DOHH2 (cell line): ENCODE measurements around the gene TRIM58.

Experiments
- H3F3A ChIP-seq: fragments of 200-600 bp; sonication (generic), shearing (Covaris generic); 2 replicates; pipeline ENCODE4 v1.6.0; 2016; ENCODE audit warnings: antibody characterized with exemption, mild to moderate bottlenecking; ENCODE audit not compliant: control insufficient read depth, insufficient read depth
- H3K27ac ChIP-seq: fragments of 200-600 bp; sonication (generic); 2 replicates; pipeline ENCODE4 v1.5.1; 2014; ENCODE audit warnings: low read depth, mild to moderate bottlenecking, low read length, moderate library complexity
- H3K27me3 ChIP-seq: fragments of 200-600 bp; sonication (generic); 2 replicates; pipeline ENCODE4 v1.6.1; 2014; ENCODE audit warnings: mild to moderate bottlenecking, low read length, mixed read lengths; ENCODE audit not compliant: control insufficient read depth
- H3K36me3 ChIP-seq: fragments of 200-600 bp; sonication (generic); 2 replicates; pipeline ENCODE4 v1.6.1; 2014; ENCODE audit warnings: mild to moderate bottlenecking, low read length, moderate library complexity, mixed read lengths; ENCODE audit not compliant: control insufficient read depth
- H3K4me1 ChIP-seq: fragments of 200-600 bp; sonication (generic); 2 replicates; pipeline ENCODE4 v1.6.1; 2014; ENCODE audit warnings: mild to moderate bottlenecking, low read length, mixed read lengths; ENCODE audit not compliant: control insufficient read depth
- H3K4me2 ChIP-seq: fragments of 200-600 bp; sonication (generic); 2 replicates; pipeline ENCODE4 v1.6.0; 2014; ENCODE audit warnings: mild to moderate bottlenecking, low read length, moderate library complexity
- H3K4me3 ChIP-seq: fragments of 200-600 bp; sonication (generic); 2 replicates; pipeline ENCODE4 v1.5.1; 2014; ENCODE audit warnings: mild to moderate bottlenecking, low read length, mixed read lengths
- H3K79me2 ChIP-seq: fragments of 200-600 bp; sonication (generic); 2 replicates; pipeline ENCODE4 v1.6.1; 2014; ENCODE audit warnings: mild to moderate bottlenecking, low read length, mixed read lengths; ENCODE audit not compliant: control insufficient read depth
- H3K9me2 ChIP-seq: fragments of 200-600 bp; sonication (generic); replicated peaks from 2 replicates; pipeline ENCODE4 v1.6.1; 2014; ENCODE audit warnings: mild to moderate bottlenecking, low read length, mixed read lengths; ENCODE audit not compliant: control insufficient read depth
- H3K9me3 ChIP-seq: fragments of 200-600 bp; sonication (generic); 2 replicates; pipeline ENCODE4 v1.6.1; 2014; ENCODE audit warnings: antibody characterized with exemption, low read length, mixed read lengths; ENCODE audit not compliant: control insufficient read depth, insufficient read depth
- H4K20me1 ChIP-seq: fragments of 200-600 bp; sonication (generic); 2 replicates; pipeline ENCODE4 v1.6.0; 2014; ENCODE audit warnings: low read depth, mild to moderate bottlenecking, antibody characterized with exemption, low read length, moderate library complexity; ENCODE audit not compliant: control insufficient read depth, insufficient read depth
- CTCF ChIP-seq: fragments of 200-600 bp; sonication (generic); IDR thresholded peaks from one replicate; pipeline ENCODE4 v1.5.1; 2014; ENCODE audit warnings: antibody characterized with exemption, mild to moderate bottlenecking, low read depth, low read length; ENCODE audit not compliant: poor library complexity, severe bottlenecking
- EZH2phosphoT487 ChIP-seq: fragments of 200-600 bp; sonication (generic); IDR thresholded peaks from 2 replicates; pipeline ENCODE4 v1.6.1; 2017; ENCODE audit warnings: borderline replicate concordance, mild to moderate bottlenecking, antibody characterized with exemption, low read length, moderate library complexity, mixed read lengths

TRIM58 gene

GRCh38 chr1:247862756-247863155 is 5.8 kb downstream of the TRIM58 start:
- Histone ChIP-seq H3K27me3 (no peaks in the 10 kb centered on the region), H3K4me3 (no peak overlapping the region), H3K36me3 (no peaks in the 10 kb centered on the region), H3K4me2 (no peak overlapping the region), H4K20me1 (no peaks in the 10 kb centered on the region), H3K9me2 (no peaks in the 10 kb centered on the region), H3K4me1 (no peaks in the 10 kb centered on the region), H3K79me2 (no peaks in the 10 kb centered on the region), H3K9me3 (no peaks in the 10 kb centered on the region), H3F3A (no peaks in the 10 kb centered on the region), H3K27ac (no peak overlapping the region)
- TF ChIP-seq EZH2phosphoT487: no peak
- TF ChIP-seq CTCF: no peak

GRCh38 chr1:247864644-247865043 is 7.7 kb downstream of the TRIM58 start:
- H3K4me3 ChIP-seq: no peak overlapping the region
- H3K27me3 ChIP-seq: no peaks in the 10 kb centered on the region
- no peak overlapping the region for H3K4me2 ChIP-seq
- no peaks in the 10 kb centered on the region for H3K9me3 ChIP-seq
- no peaks in the 10 kb centered on the region for H3F3A ChIP-seq
- H3K36me3 ChIP-seq: no peaks in the 10 kb centered on the region
- H3K9me2 ChIP-seq: no peaks in the 10 kb centered on the region
- H3K27ac ChIP-seq: no peak overlapping the region
- no peaks in the 10 kb centered on the region for H3K79me2 ChIP-seq
- no peaks in the 10 kb centered on the region for H4K20me1 ChIP-seq
- no peaks in the 10 kb centered on the region for H3K4me1 ChIP-seq
- TF ChIP-seq CTCF: no peak
- TF ChIP-seq EZH2phosphoT487: no peak

- Histone ChIP-seq H3K4me1 (no peaks in the 10 kb centered on the region), H3K36me3 (no peaks in the 10 kb centered on the region), H3K9me2 (no peaks in the 10 kb centered on the region), H3K79me2 (no peaks in the 10 kb centered on the region), H3K4me3 (no peak overlapping the region), H3K27me3 (no peaks in the 10 kb centered on the region), H3K27ac (no peak overlapping the region), H3F3A (no peaks in the 10 kb centered on the region), H4K20me1 (no peaks in the 10 kb centered on the region), H3K4me2 (no peak overlapping the region), H3K9me3 (no peaks in the 10 kb centered on the region)
- no peak for TF ChIP-seq CTCF
- no peak for TF ChIP-seq EZH2phosphoT487
These were observed 8.4 kb downstream of the TRIM58 start for GRCh38 chr1:247865416-247865815.

GRCh38 chr1:247883346-247883745 is 26.4 kb downstream of the TRIM58 start:
- no peaks in the 10 kb centered on the region for H3K36me3 ChIP-seq
- H4K20me1 ChIP-seq: no peaks in the 10 kb centered on the region
- H3F3A ChIP-seq: no peaks in the 10 kb centered on the region
- H3K4me2 ChIP-seq: no peak overlapping the region
- no peak overlapping the region for H3K27ac ChIP-seq
- no peaks in the 10 kb centered on the region for H3K9me3 ChIP-seq
- H3K79me2 ChIP-seq: no peaks in the 10 kb centered on the region
- TF ChIP-seq CTCF (no peak), EZH2phosphoT487 (no peak)
- no peaks in the 10 kb centered on the region for H3K9me2 ChIP-seq
- H3K4me3 ChIP-seq: no peak overlapping the region
- no peaks in the 10 kb centered on the region for H3K27me3 ChIP-seq
- no peaks in the 10 kb centered on the region for H3K4me1 ChIP-seq
